Right atrium auricular region (tissue), 2 donors: ENCODE measurements around the gene DPAGT1. TPM values are rescaled to one million over a fixed set of nuclear protein-coding genes. Genes with fewer than 3 reads are reported as not detected.
"Not testable (repeated sequence)": the region's sequence is repeated elsewhere in the genome, so short reads cannot be mapped to it uniquely, and the experiment has no call there.

Source experiments
- DNase-seq: peaks from one replicate; pipeline ENCODE4 v3.0.0-alpha.2; 2019; ENCODE audit warnings: low spot score
- H3K27ac ChIP-seq, 2 donors: fragments of 200-600 bp; sonication (generic); 1 replicate in 1 of 2; 2 replicates in 1 of 2; pipeline ENCODE4 v1.5.1; 2016 to 2019
- H3K27me3 ChIP-seq, 2 donors: fragments of 200-600 bp; sonication (generic); one replicate each; pipeline versions ENCODE4 v1.5.1 to v1.6.0; 2017 to 2019
- H3K36me3 ChIP-seq: fragments of 200-600 bp; sonication (generic); one replicate; pipeline ENCODE4 v1.5.1; 2016
- H3K4me1 ChIP-seq, 2 donors: fragments of 200-600 bp; sonication (generic); one replicate each; pipeline versions ENCODE4 v1.5.1 to v1.6.0; 2017 to 2019
- H3K4me3 ChIP-seq, 2 donors: fragments of 200-600 bp; sonication (generic); 1 replicate in 1 of 2; 2 replicates in 1 of 2; pipeline ENCODE4 v1.5.1; 2017 to 2019; ENCODE audit warnings: mild to moderate bottlenecking in 1 of 2, moderate library complexity in 1 of 2
- H3K9me3 ChIP-seq, 2 donors: fragments of 200-600 bp; sonication (generic); one replicate each; pipeline ENCODE4 v1.5.1; 2019
- CTCF ChIP-seq, 2 donors: fragments of 200-600 bp; sonication (generic); IDR thresholded peaks; one replicate each; pipeline ENCODE4 v1.5.1; 2019; ENCODE audit warnings: antibody characterized with exemption in 2 of 2
- total RNA-seq, 2 donors: library from RNA; depleted of rRNA; stranded (reverse); fragments of >200 nt; gene quantifications; one replicate each; pipeline ENCODE4 v1.1.0, GENCODE V29; 2016

The DPAGT1 gene
- total RNA-seq, 2 donors from 2014 or later = 15.8 to 18.6 TPM

GRCh38 chr11:119103793-119104192 is 2.1 kb upstream of the DPAGT1 start:
- Histone ChIP-seq H3K9me3 (no peaks in the 10 kb centered on the region), H3K27me3 (no peaks in the 10 kb centered on the region), H3K27ac (peak overlapping the region in 1 of 2 donors; percentile 87), H3K36me3 (no peaks in the 10 kb centered on the region), H3K4me1 (peaks cover 0 to 49% of the 10 kb centered on the region in 2 donors), H3K4me3 (no peak overlapping the region)
- no peak for DNase-seq
- no peak for TF ChIP-seq CTCF (IDR thresholded peaks at IDR 0.05)

GRCh38 chr11:119103161-119103664 is 1.6 kb upstream of the DPAGT1 start:
- DNase-seq, H3K9me3 ChIP-seq, H3K27me3 ChIP-seq, H3K36me3 ChIP-seq: not testable (repeated sequence)
- Histone ChIP-seq H3K27ac (peak overlapping the region; percentile 87 to 93), H3K4me3 (peak overlapping the region; percentile 2 to 88), H3K4me1 (peaks cover 0 to 43% of the 10 kb centered on the region in 2 donors)

GRCh38 chr11:119100994-119101758 is 477 bp downstream of the DPAGT1 start:
- DNase-seq = no peak
- Histone ChIP-seq H3K9me3 (no peaks in the 10 kb centered on the region), H3K27me3 (no peaks in the 10 kb centered on the region), H3K27ac (peak overlapping the region; percentile 87 to 93), H3K4me1 (peaks cover 0 to 32% of the 10 kb centered on the region in 2 donors), H3K36me3 (peaks cover 17% of the 10 kb centered on the region), H3K4me3 (peak overlapping the region; percentile 75 to 88)
- no peak for TF ChIP-seq CTCF (IDR thresholded peaks at IDR 0.05)

- peak overlapping the region; percentile 75 to 88 for H3K4me3 ChIP-seq
- peaks cover 17% of the 10 kb centered on the region for H3K36me3 ChIP-seq
- no peak overlapping the region for H3K27ac ChIP-seq
- H3K4me1 ChIP-seq = peaks cover 0 to 35% of the 10 kb centered on the region in 2 donors
- H3K27me3 ChIP-seq = no peaks in the 10 kb centered on the region
- no peaks in the 10 kb centered on the region for H3K9me3 ChIP-seq
- no peak for DNase-seq
- peak in 1 of 2 donors; percentile 27 for TF ChIP-seq CTCF (IDR thresholded peaks at IDR 0.05)
These were observed 1.2 kb downstream of the DPAGT1 start for GRCh38 chr11:119100246-119100970.

- Histone ChIP-seq H3K4me1 (peaks cover 0 to 35% of the 10 kb centered on the region in 2 donors), H3K36me3 (peaks cover 17% of the 10 kb centered on the region), H3K27me3 (no peaks in the 10 kb centered on the region), H3K4me3 (no peak overlapping the region), H3K27ac (no peak overlapping the region), H3K9me3 (no peaks in the 10 kb centered on the region)
- no peak for DNase-seq
- TF ChIP-seq CTCF (IDR thresholded peaks at IDR 0.05) = no peak
These were observed 1.9 kb downstream of the DPAGT1 start for GRCh38 chr11:119099711-119100110.
